HEK293 (cell line): ENCODE results near the gene GAA.

Experiments
- CTCF ChIA-PET: fragments of 350-600 bp; formaldehyde crosslinking; extraction: SDS; loops from one replicate; lab custom pipeline; 2021; ENCODE audit warnings: antibody characterized with exemption; lab: Yijun Ruan, JAX
- POLR2A ChIA-PET: fragments of 300-600 bp; formaldehyde crosslinking; extraction: SDS; loops from one replicate; lab custom pipeline; 2020; ENCODE audit warnings: antibody characterized with exemption, inconsistent platforms; lab: Yijun Ruan, JAX
- H3K27ac ChIP-seq: fragments of 200-500 bp; sonication (Bioruptor generic); 2 replicates; pipeline ENCODE4 v1.5.1; 2014; ENCODE audit warnings: low read depth, low read length, control low read depth, inconsistent platforms; ENCODE audit errors: extremely low read depth
- H3K36me3 ChIP-seq, 2 experiments: fragments of 200-500 bp in 1 of 2; sonication (Bioruptor generic) in 1 of 2; 1 replicate in 1 of 2; 2 replicates in 1 of 2; pipeline ENCODE4 v1.5.1; 2014 to 2017; ENCODE audit warnings: inconsistent platforms in 2 of 2, low read length in 2 of 2; ENCODE audit not compliant: control insufficient read depth in 2 of 2, insufficient read depth in 1 of 2
- H3K4me1 ChIP-seq: fragments of 200-500 bp; sonication (Bioruptor generic); 2 replicates; pipeline ENCODE4 v1.5.1; 2014; ENCODE audit warnings: mild to moderate bottlenecking, low read length, inconsistent platforms; ENCODE audit not compliant: control insufficient read depth, insufficient read depth
- H3K4me3 ChIP-seq: 2 replicates; pipeline ENCODE4 v1.5.1; 2011; ENCODE audit warnings: low read depth, mild to moderate bottlenecking, control low read depth, low read length, moderate library complexity
- H3K9me3 ChIP-seq: fragments of 200-500 bp; sonication (Bioruptor generic); 2 replicates; pipeline ENCODE4 v1.5.1; 2014; ENCODE audit warnings: low read depth, low read length, inconsistent platforms; ENCODE audit not compliant: control insufficient read depth, insufficient read depth
- ELK4 ChIP-seq: IDR thresholded peaks from 2 replicates; pipeline ENCODE4 v1.6.1; 2011; ENCODE audit warnings: mild to moderate bottlenecking, low read depth, low read length, borderline replicate concordance
- KLF17 ChIP-seq: fragments of 450-650 bp; formaldehyde crosslinking; IDR thresholded peaks from 2 replicates; pipeline ENCODE4 v1.5.1; 2016; ENCODE audit warnings: missing biosample characterization, missing genetic modification characterization
- OVOL3 ChIP-seq: fragments of 450-650 bp; formaldehyde crosslinking; IDR thresholded peaks from 2 replicates; pipeline ENCODE4 v1.5.1; 2016; ENCODE audit warnings: missing biosample characterization, missing genetic modification characterization
- REST ChIP-seq: fragments of 450-650 bp; formaldehyde crosslinking; IDR thresholded peaks from 2 replicates; pipeline ENCODE4 v1.5.1; 2016; ENCODE audit warnings: missing biosample characterization, missing genetic modification characterization
- SCRT1 ChIP-seq: fragments of 450-650 bp; formaldehyde crosslinking; IDR thresholded peaks from 2 replicates; pipeline ENCODE4 v1.5.1; 2016; ENCODE audit warnings: missing biosample characterization, missing genetic modification characterization, borderline replicate concordance
- ZBTB8A ChIP-seq: fragments of 450-650 bp; formaldehyde crosslinking; IDR thresholded peaks from 2 replicates; pipeline ENCODE4 v1.5.1; 2016; ENCODE audit warnings: missing biosample characterization, missing genetic modification characterization
- ZFHX2 ChIP-seq: fragments of 450-650 bp; formaldehyde crosslinking; conservative IDR thresholded peaks from 2 replicates; pipeline ENCODE4 v1.5.1; 2016; ENCODE audit warnings: missing biosample characterization, missing genetic modification characterization
- ZNF169 ChIP-seq: fragments of 450-650 bp; formaldehyde crosslinking; IDR thresholded peaks from 2 replicates; pipeline ENCODE4 v1.5.1; 2016; ENCODE audit warnings: missing biosample characterization, missing genetic modification characterization
- ZNF311 ChIP-seq: fragments of 450-650 bp; formaldehyde crosslinking; IDR thresholded peaks from 2 replicates; pipeline ENCODE4 v1.5.1; 2017; ENCODE audit warnings: missing biosample characterization, missing genetic modification characterization, borderline replicate concordance
- ZNF473 ChIP-seq: fragments of 450-650 bp; formaldehyde crosslinking; IDR thresholded peaks from 2 replicates; pipeline ENCODE4 v1.5.1; 2017; ENCODE audit warnings: missing biosample characterization, missing genetic modification characterization
- ZNF610 ChIP-seq: fragments of 450-650 bp; formaldehyde crosslinking; IDR thresholded peaks from 2 replicates; pipeline ENCODE4 v1.5.1; 2016; ENCODE audit warnings: missing biosample characterization, missing genetic modification characterization, borderline replicate concordance
- ZNF830 ChIP-seq: fragments of 450-650 bp; IDR thresholded peaks from 2 replicates; pipeline ENCODE4 v1.5.0; 2018; ENCODE audit warnings: missing biosample characterization, missing genetic modification characterization, low read depth, mild to moderate bottlenecking, moderate library complexity
- TF ChIP-seq, protein P1 (sequence below): fragments of 450-650 bp; formaldehyde crosslinking; IDR thresholded peaks from 2 replicates; pipeline ENCODE4 v1.5.1; 2016; ENCODE audit warnings: missing biosample characterization, missing genetic modification characterization, borderline replicate concordance
- TF ChIP-seq, protein P2 (sequence below): fragments of 450-650 bp; formaldehyde crosslinking; IDR thresholded peaks from 2 replicates; pipeline ENCODE4 v1.5.1; 2017; ENCODE audit warnings: missing biosample characterization, missing genetic modification characterization
- TF ChIP-seq, protein P3 (sequence below): fragments of 450-650 bp; formaldehyde crosslinking; IDR thresholded peaks from 2 replicates; pipeline ENCODE4 v1.5.1; 2016; ENCODE audit warnings: missing biosample characterization, missing genetic modification characterization

The GAA gene

DNA sequence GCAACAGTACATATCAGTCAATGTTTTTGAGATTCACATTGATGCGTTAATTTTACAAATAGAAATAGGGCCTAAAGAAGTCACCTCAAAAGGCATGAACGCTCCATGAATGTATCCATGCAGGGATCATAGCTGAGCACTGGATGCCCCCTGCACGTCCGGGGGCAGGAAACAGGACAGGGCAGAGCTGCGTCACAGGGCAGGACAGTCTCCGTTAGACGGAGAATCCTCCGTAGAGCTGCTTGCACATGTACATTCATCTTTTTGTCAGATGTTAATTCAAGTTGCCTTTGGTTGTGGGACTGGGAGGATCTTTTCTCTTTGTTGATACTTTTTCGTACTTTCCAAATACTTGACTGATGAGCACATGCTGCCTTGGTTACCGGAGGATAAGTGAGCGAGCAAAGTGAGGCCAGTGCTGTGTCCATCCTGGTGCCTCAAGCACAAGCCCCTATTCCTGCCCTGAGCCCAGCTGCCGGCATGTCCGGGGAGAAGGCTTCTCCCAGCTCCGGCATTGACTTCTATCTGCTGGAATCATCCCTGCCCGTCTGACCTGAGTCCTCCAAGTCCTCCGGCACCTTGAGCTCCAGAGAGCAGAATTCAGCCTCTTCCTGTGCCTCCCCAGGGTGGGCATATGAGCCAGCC is 15.0 kb downstream of the GAA start:
- Histone ChIP-seq H3K36me3 (peaks cover 0 to 23% of the 10 kb centered on the region in 2 experiments; a peak in 1 of 3 replicates), H3K4me1 (no peaks in the 10 kb centered on the region), H3K4me3 (no peak overlapping the region), H3K9me3 (no peaks in the 10 kb centered on the region), H3K27ac (no peak overlapping the region)
- POLR2A ChIA-PET: interaction anchor here (0.8 to 2.7 kb wide), 3 partner anchors 15 to 30 kb away, joined by 4 to 6 read pairs (median 4); partner anchors contain the start of gene GAA
- CTCF ChIA-PET: interaction anchor here (0.5 to 3.6 kb wide), 5 partner anchors 12 to 111 kb away, joined by 3 to 27 read pairs (median 3); partner anchors contain the start of gene GAA
- TF ChIP-seq, protein P1, sequence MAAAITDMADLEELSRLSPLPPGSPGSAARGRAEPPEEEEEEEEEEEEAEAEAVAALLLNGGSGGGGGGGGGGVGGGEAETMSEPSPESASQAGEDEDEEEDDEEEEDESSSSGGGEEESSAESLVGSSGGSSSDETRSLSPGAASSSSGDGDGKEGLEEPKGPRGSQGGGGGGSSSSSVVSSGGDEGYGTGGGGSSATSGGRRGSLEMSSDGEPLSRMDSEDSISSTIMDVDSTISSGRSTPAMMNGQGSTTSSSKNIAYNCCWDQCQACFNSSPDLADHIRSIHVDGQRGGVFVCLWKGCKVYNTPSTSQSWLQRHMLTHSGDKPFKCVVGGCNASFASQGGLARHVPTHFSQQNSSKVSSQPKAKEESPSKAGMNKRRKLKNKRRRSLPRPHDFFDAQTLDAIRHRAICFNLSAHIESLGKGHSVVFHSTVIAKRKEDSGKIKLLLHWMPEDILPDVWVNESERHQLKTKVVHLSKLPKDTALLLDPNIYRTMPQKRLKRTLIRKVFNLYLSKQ (tag by site-specific recombination): no peak
- TF ChIP-seq, protein P2, sequence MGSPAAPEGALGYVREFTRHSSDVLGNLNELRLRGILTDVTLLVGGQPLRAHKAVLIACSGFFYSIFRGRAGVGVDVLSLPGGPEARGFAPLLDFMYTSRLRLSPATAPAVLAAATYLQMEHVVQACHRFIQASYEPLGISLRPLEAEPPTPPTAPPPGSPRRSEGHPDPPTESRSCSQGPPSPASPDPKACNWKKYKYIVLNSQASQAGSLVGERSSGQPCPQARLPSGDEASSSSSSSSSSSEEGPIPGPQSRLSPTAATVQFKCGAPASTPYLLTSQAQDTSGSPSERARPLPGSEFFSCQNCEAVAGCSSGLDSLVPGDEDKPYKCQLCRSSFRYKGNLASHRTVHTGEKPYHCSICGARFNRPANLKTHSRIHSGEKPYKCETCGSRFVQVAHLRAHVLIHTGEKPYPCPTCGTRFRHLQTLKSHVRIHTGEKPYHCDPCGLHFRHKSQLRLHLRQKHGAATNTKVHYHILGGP: no peak
- no peak for TF ChIP-seq ZNF610 (tag by site-specific recombination)

GRCh38 chr17:80116921-80117380 is 15.6 kb downstream of the GAA start:
- Histone ChIP-seq H3K4me1 (no peaks in the 10 kb centered on the region), H3K27ac (no peak overlapping the region), H3K9me3 (no peaks in the 10 kb centered on the region), H3K36me3 (peaks cover 0 to 22% of the 10 kb centered on the region in 2 experiments; a peak in 1 of 3 replicates), H3K4me3 (no peak overlapping the region)
- ChIA-PET CTCF (interaction anchor here (0.5 to 3.6 kb wide), 5 partner anchors 12 to 109 kb away, joined by 3 to 27 read pairs (median 6); partner anchors contain the start of gene GAA), POLR2A (interaction anchor here (0.9 to 2.7 kb wide), 2 partner anchors 16 to 29 kb away, joined by 4 to 6 read pairs; partner anchors contain the start of gene GAA)
- no peak for TF ChIP-seq ZNF169
- TF ChIP-seq ELK4: no peak
- no peak for TF ChIP-seq ZBTB8A (tag by site-specific recombination)
- no peak for TF ChIP-seq SCRT1 (tag by site-specific recombination)
- TF ChIP-seq ZNF473 (tag by site-specific recombination): no peak
- TF ChIP-seq OVOL3 (tag by site-specific recombination): no peak
- TF ChIP-seq KLF17 (tag by site-specific recombination): no peak
- no peak for TF ChIP-seq ZFHX2
- no peak for TF ChIP-seq ZNF311 (tag by site-specific recombination)
- TF ChIP-seq, protein P3, sequence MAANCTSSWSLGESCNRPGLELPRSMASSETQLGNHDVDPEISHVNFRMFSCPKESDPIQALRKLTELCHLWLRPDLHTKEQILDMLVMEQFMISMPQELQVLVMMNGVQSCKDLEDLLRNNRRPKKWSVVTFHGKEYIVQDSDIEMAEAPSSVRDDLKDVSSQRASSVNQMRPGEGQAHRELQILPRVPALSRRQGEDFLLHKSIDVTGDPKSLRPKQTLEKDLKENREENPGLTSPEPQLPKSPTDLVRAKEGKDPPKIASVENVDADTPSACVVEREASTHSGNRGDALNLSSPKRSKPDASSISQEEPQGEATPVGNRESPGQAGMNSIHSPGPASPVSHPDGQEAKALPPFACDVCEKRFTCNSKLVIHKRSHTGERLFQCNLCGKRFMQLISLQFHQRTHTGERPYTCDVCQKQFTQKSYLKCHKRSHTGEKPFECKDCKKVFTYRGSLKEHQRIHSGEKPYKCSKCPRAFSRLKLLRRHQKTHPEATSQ: no peak
- no peak for TF ChIP-seq REST (tag by site-specific recombination)
- TF ChIP-seq ZNF830 (tag by site-specific recombination): no peak
